Activated CD4-positive, alpha-beta T cell treated with anti-CD3 and anti-CD28 coated beads, Interleukin-2, Interleukin-6, amounts not matched to agents 100 ng/mL and 50 ng/mL, durations not matched to agents 16 hours and 8 hours (primary cell): ENCODE measurements around the gene CDH13.

ENCODE experiments used
- DNase-seq: peaks from one replicate; pipeline ENCODE4 v3.0.0-alpha.2; 2020

Gene CDH13

DNA sequence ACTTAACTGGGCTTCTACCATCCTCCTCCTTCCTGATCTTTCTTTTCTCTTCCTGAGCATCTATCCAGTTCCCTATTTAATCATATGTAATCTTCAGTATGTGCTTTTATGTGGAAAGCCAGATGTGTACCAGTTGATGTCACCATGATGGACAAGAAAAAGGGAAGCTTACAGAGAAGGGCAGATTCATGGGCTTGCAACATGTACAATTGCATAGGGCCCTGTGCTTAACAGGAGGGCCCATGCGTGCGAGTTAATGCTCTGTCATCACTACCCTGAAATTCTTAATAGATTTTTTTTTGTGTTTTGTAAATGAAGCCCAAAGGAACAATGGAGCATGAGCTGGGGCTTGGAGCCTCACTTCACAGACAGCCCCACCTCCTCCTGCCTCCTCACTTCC is 124.3 kb downstream of the CDH13 start:
- no peak for DNase-seq

DNA sequence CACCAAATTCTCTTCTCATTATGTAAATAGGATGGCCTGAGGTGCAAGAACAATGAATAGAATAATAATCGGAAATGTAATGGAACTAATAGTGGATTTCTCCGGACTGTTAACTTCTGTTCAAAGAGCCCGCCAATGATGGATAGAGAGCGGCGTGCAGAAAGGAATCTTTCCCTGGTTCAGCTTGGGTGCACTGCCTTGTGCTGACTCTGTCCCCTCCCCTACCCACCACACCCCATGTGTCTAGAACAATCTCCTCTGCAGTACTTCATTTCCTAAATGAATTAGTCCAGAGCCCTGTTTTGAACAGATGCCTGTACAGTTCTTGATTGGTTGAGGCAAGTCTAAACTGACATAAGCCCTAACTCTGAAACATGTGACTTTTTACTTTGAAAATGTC is 125.4 kb downstream of the CDH13 start:
- no peak for DNase-seq

DNA sequence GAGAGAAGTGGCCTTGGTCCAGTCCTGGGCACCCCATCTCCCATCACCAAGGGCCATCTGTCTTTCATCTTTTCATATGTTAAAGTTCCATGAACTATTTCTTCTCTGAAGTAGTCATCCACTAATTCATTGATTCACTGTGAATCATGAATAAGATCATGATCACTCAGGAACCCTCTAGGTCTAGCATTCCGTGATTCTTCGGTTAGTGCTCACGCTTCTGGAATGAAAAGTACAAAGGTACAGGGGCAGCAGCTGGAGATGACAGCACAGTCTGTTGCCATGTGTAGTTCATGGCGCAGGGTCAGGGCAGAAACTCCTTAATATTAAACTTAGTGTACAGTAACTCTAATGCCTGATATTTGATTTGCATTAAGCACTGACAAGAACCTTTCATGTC is 127.1 kb downstream of the CDH13 start:
- no peak for DNase-seq

DNA sequence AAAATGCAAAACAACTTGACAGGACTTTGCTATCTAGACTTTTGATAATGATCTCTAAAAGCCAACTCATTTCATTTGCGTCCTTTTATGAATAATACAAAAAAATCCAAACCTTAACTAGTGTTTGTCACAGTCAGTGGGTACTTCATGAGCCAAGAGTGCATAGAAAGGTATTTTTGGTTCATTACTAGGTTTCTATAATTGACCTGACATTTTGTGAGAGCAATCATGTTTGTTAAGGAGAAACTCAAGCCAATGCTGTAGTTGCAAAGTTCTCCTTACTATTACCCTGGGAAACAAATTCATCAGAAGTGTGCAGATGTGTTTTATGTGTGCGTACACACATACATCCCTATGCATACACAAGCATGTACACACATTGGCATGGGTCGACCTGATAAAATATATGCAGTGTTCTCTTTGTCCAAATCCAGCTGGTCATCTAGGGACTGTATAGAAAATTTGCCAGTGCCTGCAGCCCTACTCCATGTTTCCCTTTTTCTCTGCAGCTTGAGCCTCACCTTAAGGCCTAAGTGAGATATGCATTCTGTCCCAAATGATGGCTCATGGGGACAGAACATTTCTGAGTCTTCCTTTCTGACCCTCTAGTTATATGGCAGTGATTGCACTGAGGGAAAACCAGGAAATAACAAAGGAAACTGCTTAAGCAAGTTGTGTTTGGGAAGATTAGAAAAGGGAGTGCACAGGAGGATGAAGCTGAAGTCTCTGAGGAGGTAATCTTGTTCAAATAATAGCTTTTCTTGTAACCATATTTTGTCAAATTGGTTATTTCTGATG is 128.1 kb downstream of the CDH13 start:
- no peak for DNase-seq

DNA sequence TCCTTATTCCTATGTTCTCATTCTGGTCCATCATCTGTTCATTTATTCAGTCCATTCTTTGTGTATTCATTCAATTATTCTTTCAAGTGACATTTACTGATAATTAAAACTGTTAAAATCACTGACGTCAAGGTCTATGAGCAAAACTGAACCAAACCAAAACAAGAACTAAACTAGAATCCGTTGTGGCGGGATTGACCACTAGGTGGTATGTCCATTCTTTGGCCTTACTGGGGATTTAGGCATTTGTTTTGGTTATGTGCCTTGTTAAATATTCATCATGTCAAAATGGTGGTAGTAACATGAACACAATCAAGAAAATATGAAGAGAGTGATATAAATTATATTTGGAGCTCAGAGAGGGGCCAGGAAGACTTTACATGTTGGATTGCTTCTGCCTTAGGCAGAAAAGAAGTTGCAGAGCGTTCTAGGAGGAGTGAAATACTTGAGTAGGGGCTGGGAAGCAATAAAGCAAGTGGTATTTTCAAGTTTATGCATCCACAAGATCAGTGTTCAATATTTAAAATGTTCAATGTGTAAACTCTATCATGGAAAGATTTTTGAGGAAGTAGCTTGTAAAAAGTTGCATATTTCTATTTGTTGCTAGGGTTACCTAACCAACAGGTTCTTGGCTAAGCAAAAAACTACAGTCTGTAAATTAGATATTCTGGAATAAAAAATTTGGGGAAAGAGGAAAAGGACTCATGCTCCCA is 129.0 kb downstream of the CDH13 start:
- no peak for DNase-seq

DNA sequence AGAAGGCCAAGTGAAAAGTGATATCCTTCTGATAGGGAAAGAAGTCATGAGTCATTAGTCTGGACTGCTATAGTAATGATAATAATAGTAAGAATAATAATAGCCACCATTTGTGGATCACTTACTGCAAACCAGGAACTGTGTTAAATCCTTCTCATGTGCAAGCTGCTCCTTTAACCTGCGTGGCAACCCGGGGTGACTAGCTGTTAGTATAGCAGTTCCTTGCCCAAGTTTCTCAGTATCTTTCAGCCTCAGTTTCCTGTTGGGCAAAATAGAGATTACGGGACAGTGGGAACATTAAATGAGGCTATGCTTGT is 129.5 kb downstream of the CDH13 start:
- no peak for DNase-seq

DNA sequence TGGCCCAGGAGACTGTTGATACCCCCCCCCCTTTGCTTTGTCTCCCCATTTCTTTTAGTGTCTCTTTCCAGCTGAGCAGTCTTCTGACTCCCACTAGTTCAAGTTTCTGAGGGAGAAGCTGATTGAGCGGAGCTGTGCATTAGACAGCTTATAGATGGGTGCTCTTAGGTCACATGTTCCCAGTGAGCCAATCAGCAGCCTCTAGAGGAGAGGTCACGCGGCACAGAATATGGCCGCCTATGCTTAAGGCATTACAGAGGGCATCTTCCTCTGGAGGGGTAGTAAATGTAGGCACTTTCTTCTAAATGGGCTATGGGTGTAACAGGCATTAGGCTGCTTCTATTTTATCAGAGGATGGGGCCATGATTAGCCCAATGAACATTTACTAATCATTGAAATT is 131.6 kb downstream of the CDH13 start:
- DNase-seq: no peak

DNA sequence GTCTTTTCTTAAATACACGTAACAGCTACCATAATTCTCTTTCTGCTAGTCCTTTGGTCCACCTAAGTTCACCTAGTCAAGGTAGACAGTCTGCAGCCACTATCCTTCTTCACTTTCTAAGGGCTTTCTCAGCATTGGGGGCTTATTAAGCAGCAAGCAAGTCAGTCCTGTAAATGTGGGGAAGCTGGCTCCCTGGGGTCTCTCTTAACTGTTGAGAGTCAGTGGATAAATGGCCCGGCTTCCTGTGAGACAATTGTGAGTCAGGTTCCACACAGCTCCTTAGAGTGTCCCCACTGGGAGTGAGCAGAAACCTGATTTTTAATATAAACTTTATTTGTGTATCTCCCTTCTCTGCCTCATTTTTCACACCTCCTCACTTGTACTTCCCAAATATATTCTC is 132.1 kb downstream of the CDH13 start:
- no peak for DNase-seq

DNA sequence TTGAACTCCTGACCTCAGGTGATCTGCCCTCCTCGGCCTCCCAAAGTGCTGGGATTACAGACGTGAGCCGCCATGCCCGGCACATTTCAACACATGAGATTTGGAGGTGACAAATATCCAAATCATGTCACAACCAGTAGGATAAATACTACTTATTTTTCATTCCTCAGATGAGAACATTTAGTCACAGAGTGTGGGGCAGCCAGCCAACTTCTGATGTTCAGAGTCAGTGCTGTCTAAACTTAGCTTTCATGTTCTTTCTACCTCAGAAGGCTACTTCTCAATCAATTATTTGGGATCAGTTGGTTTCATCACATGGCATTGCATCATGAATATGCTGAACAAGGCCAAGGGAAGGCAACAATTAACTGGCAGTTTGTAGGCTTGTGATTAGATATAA is 134.5 kb downstream of the CDH13 start:
- no peak for DNase-seq

DNA sequence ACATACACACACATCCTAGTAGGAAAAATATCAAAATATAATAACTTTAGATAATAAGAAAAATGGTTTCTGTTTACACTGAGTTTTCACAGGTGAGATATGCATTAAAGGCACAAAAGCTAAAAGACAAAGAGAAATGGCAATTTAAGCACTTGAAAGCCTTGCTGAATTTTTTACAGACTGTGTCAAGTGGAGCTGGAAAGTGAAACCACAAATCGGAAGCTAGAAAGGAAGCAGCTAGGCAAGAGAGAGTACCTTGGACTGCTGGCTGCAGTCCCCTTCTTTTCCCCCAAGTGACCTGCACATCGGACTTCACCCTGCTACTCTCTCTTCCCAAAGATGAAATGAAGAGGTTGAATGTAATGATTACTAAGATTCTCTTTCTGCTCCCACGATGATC is 135.1 kb downstream of the CDH13 start:
- DNase-seq: no peak

DNA sequence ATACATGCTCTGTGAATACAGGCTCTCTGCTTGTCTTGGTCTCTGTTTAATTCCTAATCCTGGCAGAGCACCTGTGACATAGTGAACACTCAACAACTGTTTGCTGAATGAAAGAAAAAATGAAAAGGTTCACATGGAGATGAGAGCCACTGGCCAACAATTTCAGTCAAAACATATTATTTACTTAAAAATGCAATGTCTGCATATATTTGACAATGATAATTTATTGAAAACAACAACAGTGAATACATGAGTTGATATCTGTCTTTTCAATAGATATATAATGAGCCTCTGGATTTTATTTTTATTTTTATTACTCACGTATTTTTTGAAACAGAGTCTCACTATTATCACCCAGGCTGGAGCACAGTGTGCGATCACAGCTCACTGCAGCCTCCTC is 136.6 kb downstream of the CDH13 start:
- DNase-seq: no peak

DNA sequence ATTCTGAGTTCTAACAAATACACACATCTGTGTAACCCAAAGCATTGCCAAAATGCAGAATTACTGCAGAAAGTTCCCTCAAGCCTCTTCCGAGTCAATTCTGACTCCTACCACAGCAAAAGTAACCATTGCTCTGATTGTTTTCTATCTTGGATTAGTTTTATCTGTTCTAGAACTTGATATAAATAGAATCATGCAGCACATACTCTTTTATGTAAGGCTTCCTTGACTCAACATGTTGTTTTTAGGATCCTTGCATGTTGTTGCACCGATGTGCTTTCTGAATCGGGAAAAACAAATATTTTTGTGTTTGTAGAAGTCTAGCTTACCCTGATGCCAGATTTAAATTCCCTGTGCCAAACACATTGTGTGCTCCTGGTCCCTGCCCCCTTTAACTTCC is 140.4 kb downstream of the CDH13 start:
- no peak for DNase-seq

DNA sequence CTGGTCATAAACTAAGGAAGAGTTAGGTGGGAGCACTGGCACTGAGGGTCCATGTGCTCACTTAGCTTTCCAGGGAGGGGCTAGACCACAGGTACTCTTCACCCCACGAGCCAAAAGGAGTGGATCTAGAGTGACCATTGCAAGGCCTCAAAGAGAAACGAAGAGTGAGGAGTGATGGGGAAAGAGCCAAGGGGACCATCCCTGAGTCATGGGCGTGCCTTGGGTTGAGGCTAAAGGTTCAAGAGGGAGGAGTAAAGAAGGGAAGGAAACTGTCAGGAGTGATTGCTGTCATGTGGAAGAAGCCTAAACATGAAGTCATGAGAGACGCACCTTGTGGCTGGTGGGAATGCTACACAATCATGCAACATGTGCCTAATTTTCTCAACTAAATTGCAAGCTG is 141.0 kb downstream of the CDH13 start:
- DNase-seq: no peak

DNA sequence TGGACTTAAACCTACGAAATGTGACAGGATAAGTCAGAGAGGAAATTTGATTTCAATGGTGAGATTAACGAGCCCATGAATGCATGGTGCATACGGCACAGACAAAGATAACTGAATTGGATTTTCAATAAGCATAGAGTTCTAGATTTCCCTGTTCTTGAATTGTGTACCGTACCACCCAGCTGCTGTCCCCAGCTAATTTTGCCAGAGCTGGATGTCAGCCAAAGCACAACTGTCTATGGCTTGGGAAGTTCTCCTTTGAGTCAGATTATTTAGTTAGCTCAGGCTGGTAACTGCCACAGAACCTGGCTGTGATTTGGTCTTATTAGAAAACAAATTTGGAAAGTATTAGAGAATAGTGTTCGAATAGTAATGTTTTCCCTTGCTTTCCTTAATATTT is 143.1 kb downstream of the CDH13 start:
- no peak for DNase-seq

DNA sequence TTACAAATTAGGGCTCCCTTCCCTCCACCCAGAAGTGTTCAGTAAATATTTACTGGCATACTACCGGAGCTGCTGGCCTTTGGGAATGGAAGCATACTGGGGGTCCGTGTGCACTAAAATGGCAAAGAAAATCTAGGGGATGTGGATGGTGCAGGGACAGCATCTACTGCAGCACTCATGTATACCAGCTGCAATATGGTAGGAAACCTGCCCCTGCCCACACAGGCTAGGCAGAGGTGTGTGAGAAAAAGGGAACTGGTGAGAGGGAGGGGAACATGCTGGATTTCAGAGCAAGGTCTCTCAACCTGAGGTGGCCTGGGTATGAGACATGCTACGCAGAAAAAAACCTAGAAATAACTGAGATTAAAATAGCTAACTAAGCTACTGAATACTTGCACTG is 145.4 kb downstream of the CDH13 start:
- no peak for DNase-seq

DNA sequence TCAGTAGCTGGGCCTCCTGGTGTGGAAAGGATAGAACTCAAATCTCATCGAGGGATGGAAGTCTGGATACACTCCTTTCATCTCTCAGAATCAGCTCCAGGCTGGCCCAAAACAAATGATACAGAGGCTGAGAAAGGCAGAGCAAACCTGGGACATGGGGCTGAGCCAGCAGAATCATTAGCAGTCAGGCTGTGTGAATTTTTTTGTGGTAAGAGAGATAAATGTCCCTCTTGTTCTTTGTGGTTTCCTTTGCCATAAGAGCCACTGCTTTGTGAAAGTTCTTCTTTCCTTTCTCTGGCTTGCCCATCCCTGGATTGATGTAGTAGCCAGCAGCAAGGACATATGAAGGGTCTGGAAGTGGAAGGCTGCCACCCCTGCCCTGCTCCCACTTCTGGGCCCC is 146.2 kb downstream of the CDH13 start:
- no peak for DNase-seq

DNA sequence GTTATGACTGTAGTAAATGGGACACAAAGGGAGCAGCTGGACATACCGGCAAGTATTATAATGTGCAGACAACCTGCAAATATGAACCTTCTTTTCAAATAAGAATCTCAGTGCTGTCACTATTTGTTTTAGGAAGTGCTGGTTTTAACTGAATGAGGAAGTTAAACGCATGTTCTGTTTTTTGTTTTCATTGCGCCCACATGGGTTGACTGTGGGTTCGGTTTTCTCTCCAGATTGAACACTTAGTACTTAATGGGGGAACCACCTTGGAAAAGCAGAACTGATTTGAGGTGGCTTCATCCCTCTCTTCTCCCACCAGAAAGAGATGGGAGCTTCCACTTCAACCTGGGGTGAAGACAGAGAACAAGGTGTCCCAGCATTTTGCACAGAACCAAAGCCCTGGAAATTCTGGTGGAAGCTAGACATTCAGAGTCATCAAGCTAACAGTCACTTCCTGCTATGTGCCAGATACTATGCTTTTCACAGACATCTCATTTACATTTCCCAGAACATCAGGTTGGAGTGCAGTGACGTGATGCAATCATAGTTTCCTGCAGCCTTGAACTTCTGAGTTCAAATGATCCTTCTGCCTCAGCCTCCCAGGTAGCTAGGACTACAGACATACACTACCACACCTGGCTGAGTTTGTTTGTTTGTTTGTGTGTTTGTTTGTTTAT is 149.8 kb downstream of the CDH13 start:
- DNase-seq: peak; percentile 14

DNA sequence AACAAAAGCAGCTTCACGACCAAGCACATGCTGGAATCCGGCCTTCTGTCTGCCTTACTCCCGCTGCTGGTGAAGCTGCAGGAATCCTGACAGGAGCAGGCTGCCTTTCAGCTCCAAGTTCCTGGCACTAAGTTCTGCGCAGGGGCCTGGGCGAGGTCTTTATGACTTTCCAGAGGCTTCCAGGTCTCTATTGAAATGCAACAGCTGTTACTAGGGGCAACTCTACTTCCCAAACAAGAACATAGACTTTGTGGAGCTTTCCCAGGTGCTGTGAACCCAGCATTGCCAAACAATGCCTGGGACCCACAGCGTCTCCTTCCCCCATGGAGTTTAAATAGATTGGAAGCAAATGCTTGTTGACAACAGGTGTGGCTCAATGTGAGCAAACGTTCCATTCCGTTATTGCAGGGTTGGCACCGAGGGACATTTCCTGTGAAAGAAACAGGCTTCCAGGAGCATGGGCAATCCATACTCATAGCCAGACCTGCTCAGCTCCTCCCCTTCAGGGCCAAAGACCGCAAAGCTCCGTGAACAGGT is 156.0 kb downstream of the CDH13 start:
- no peak for DNase-seq

DNA sequence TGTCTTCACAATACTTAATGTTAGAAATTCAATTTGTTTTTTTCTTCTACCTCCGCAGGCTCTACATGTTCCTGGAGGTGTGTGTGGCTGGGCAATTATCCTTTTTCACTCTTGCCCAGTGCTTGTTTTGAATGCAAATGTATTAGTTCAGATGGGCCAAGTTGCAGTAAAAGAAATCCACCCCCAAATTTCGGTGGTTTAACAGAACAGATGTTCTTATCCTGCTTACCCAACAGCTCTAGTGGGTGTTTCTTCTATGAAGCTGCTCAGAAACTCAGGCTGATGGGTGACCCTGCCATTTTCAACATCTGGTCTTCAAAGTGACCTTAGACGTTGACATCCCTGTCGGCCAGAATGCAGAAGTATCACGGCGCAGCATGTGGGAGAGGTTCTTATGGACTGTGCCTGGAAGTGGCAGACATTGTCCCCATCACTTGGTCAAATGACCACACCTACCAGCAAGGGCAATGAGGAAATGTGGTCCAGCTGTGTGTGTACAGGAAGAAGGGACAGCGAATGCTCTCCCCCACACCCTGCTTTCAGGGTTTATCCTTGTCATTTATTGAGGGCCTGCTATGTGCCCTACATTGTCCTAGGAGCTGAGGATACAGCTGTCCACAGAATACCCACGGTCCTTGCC is 157.3 kb downstream of the CDH13 start:
- DNase-seq: no peak

DNA sequence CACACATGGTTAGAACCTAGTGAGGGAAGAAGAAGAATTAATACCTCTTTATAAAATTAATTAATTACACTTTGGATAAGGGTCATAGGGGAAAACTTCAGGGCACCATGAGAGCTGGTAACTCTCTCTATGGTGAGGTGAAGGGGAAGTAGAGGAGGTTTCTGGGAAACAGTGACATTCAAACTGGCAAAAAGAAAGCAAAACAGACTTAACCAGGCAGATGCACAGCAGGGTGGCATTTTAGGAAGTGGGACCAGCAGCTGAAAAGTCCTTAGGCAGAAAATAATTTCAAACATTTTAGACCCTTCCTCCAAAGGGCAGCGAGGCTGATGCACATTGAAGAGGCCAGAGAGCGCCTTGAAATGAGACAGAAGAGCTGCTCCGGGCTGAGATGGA is 157.8 kb downstream of the CDH13 start:
- no peak for DNase-seq

DNA sequence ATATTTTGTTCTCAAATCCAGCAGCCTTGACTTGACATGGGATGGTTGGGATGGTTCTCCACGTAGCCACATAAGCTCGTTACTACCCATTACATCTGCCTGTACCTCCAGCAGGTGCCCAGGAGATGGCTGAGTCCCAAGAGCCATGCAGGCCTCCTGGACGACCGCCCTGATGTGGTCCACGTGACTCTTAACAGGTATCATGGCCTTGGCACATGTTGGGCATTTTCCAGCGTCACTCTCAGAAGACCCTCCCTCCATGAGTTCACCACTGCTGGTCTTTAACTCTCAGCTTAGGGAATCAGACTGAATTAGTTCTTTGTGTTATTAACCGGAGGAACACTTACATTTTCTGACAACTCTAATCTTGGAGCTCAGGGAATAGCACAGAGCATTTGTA is 161.5 kb downstream of the CDH13 start:
- no peak for DNase-seq

DNA sequence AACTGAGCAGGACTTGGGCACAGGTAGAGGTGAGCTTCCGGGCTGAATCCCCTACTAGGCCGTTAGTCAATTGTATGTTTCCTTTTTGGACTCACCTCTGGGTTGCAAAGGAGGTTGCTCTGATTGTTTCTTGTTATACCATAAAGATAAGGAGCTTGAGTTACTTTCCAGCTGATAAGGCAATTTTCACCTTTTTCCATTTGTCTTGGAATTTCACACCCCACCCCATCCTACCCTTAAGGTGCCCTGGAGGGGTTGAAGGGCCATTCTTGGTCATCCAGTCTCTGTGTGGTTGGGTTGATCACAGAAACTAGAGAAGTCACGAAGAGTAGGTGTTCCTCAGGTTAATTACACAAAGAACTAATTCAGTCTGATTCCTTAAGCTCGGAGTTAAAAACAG is 162.2 kb downstream of the CDH13 start:
- DNase-seq: no peak

DNA sequence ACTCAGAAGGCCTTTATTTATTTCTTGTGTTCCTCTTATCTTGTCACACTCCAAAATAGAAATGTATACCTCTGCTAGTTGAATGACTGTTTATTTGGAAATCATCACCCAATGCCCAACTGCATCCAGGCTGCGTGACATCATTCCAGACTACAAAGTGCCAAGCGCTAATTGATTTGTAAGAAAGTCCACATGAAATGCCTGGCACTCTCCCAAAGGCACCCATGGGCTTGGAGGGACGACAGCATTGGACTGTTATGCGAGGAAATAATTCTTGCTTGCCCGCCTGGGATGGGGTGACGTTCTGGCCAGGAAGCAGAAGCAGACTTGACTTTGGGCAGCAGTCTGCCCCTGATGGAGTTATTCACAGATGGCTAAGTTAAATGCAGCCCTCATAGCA is 165.9 kb downstream of the CDH13 start:
- DNase-seq: no peak
